ENCODE results near the gene PCOLCE2. TPM values are rescaled to one million over a fixed set of nuclear protein-coding genes. Genes with fewer than 3 reads are reported as not detected.

The PCOLCE2 gene
- total RNA-seq, 1 donor from 2014 or later, result 32.5 TPM

DNA sequence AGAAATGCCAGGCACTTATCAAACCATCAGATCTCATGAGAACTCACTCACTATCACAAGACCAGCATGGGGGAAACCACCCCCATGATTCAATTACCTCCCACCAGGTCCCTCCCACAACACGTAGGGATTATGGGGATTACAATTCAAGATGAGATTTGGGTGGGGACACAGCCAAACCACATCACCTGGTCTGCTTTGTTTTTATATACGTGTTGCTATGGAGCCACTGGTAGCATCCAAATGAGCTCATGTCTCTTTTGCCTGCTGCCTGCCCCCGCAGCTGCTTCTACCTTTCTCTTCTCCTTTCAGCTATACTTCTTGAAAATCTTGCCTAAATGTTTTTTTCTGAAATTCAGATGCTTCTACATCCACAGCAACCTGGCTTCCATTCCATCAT lies 26.8 kb upstream of the PCOLCE2 start:
- H3K9ac ChIP-seq, result no peak overlapping the region
- no peak overlapping the region for H2AFZ ChIP-seq (replicated peaks)
- H4K20me1 ChIP-seq (ENCODE audit: low read depth), result no peaks in the 10 kb centered on the region
- Mint-ChIP-seq H3K4me1 (peaks cover 5% of the 10 kb centered on the region), H3K9me3 (peaks cover 2% of the 10 kb centered on the region), H3K36me3 (no peaks in the 10 kb centered on the region), H3K4me3 (no peak overlapping the region), H3K27me3 (ENCODE audit: insufficient read depth, low read depth) (no peaks in the 10 kb centered on the region), H3K27ac (no peak overlapping the region)
- no peaks in the 10 kb centered on the region for H3K4me1 ChIP-seq
- H3F3A ChIP-seq (ENCODE audit: low read depth), result no peaks in the 10 kb centered on the region
- H3K9me3 ChIP-seq (ENCODE audit: low read depth), result no peaks in the 10 kb centered on the region
- no peak for DNase-seq (ENCODE audit: low spot score)
- H3K4me3 ChIP-seq, result no peak overlapping the region
- no peak overlapping the region for H3K4me2 ChIP-seq
- no peaks in the 10 kb centered on the region for H3K27me3 ChIP-seq
- H3K79me2 ChIP-seq (ENCODE audit: low read depth), result no peaks in the 10 kb centered on the region
- no peak overlapping the region for H3K27ac ChIP-seq
- TF ChIP-seq, protein P1, sequence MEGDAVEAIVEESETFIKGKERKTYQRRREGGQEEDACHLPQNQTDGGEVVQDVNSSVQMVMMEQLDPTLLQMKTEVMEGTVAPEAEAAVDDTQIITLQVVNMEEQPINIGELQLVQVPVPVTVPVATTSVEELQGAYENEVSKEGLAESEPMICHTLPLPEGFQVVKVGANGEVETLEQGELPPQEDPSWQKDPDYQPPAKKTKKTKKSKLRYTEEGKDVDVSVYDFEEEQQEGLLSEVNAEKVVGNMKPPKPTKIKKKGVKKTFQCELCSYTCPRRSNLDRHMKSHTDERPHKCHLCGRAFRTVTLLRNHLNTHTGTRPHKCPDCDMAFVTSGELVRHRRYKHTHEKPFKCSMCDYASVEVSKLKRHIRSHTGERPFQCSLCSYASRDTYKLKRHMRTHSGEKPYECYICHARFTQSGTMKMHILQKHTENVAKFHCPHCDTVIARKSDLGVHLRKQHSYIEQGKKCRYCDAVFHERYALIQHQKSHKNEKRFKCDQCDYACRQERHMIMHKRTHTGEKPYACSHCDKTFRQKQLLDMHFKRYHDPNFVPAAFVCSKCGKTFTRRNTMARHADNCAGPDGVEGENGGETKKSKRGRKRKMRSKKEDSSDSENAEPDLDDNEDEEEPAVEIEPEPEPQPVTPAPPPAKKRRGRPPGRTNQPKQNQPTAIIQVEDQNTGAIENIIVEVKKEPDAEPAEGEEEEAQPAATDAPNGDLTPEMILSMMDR (IDR thresholded peaks at IDR 0.05), result no peak
- TF ChIP-seq EZH2phosphoT487 (IDR thresholded peaks at IDR 0.05), result no peak
- no peak for TF ChIP-seq EZH2 (IDR thresholded peaks at IDR 0.05)
- H3K36me3 ChIP-seq, result no peaks in the 10 kb centered on the region

DNA sequence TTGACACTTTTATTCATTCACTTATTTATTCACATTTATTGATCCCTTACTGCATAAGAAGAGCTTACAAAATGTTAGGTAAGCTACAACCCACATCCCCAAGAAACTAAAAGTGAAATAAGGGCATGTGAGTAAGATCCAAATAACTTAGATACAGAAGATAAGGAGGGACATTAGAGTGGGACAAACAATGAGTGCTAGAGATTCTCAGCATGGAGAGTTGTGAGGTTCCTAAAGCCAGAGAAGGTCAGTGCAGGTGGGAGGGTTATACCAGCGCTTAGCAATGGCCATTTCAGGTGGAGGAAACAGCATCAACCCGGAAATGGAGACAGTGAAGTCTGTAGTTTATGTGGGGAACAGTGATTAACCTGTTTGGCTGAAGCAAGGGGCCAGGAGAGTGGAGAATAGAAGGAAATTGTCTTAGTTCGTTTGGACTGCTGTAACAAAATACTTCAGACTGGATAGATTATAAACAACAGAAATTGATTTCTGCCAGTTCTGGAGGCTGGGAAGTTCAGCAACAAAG lies 25.5 kb upstream of the PCOLCE2 start:
- Mint-ChIP-seq H3K4me1 (peaks cover 9% of the 10 kb centered on the region), H3K36me3 (no peaks in the 10 kb centered on the region), H3K27me3 (ENCODE audit: insufficient read depth, low read depth) (peaks cover 3% of the 10 kb centered on the region), H3K9me3 (no peaks in the 10 kb centered on the region), H3K27ac (no peak overlapping the region), H3K4me3 (no peak overlapping the region)
- Histone ChIP-seq H3K9me3 (ENCODE audit: low read depth) (no peaks in the 10 kb centered on the region), H3K79me2 (ENCODE audit: low read depth) (no peaks in the 10 kb centered on the region), H3K4me1 (no peaks in the 10 kb centered on the region), H3K27me3 (no peaks in the 10 kb centered on the region), H3K4me2 (no peak overlapping the region), H3K9ac (no peak overlapping the region), H3F3A (ENCODE audit: low read depth) (no peaks in the 10 kb centered on the region), H3K27ac (no peak overlapping the region), H3K4me3 (no peak overlapping the region), H4K20me1 (ENCODE audit: low read depth) (no peaks in the 10 kb centered on the region), H3K36me3 (no peaks in the 10 kb centered on the region), H2AFZ (replicated peaks) (no peak overlapping the region)
- TF ChIP-seq EZH2 (IDR thresholded peaks at IDR 0.05) (no peak), EZH2phosphoT487 (IDR thresholded peaks at IDR 0.05) (no peak)
- TF ChIP-seq, protein P1 (IDR thresholded peaks at IDR 0.05), result no peak
- DNase-seq (ENCODE audit: low spot score), result no peak

DNA sequence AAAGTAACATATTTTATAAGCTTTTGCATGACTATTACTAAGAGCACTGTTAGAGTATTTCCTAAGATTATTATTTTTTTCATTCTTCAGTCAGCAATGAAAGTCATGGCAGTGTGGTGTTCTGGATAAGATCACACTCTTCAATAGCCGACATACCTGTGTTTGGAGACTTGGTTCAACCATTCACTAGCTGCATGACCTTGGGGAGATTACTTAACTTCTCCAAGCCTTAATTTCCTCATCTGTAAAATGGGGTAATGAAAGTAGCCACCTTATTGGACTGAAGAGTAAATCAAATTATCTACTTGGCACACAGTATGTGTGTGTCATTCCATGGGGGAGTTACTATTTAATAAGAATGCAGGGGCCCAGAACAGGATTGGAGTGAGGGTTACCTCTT lies 24.5 kb upstream of the PCOLCE2 start:
- no peaks in the 10 kb centered on the region for H3F3A ChIP-seq (ENCODE audit: low read depth)
- no peaks in the 10 kb centered on the region for H3K79me2 ChIP-seq (ENCODE audit: low read depth)
- H3K4me1 ChIP-seq, result no peaks in the 10 kb centered on the region
- H3K9me3 ChIP-seq (ENCODE audit: low read depth), result no peaks in the 10 kb centered on the region
- no peak overlapping the region for H3K9ac ChIP-seq
- Mint-ChIP-seq H3K4me1 (peaks cover 9% of the 10 kb centered on the region), H3K9me3 (no peaks in the 10 kb centered on the region), H3K27ac (no peak overlapping the region), H3K36me3 (no peaks in the 10 kb centered on the region), H3K27me3 (ENCODE audit: insufficient read depth, low read depth) (peaks cover 5% of the 10 kb centered on the region), H3K4me3 (no peak overlapping the region)
- no peaks in the 10 kb centered on the region for H4K20me1 ChIP-seq (ENCODE audit: low read depth)
- DNase-seq (ENCODE audit: low spot score), result no peak
- no peaks in the 10 kb centered on the region for H3K27me3 ChIP-seq
- no peaks in the 10 kb centered on the region for H3K36me3 ChIP-seq
- TF ChIP-seq EZH2phosphoT487 (IDR thresholded peaks at IDR 0.05), result no peak
- no peak overlapping the region for H2AFZ ChIP-seq (replicated peaks)
- H3K4me2 ChIP-seq, result no peak overlapping the region
- H3K27ac ChIP-seq, result no peak overlapping the region
- no peak overlapping the region for H3K4me3 ChIP-seq

DNA sequence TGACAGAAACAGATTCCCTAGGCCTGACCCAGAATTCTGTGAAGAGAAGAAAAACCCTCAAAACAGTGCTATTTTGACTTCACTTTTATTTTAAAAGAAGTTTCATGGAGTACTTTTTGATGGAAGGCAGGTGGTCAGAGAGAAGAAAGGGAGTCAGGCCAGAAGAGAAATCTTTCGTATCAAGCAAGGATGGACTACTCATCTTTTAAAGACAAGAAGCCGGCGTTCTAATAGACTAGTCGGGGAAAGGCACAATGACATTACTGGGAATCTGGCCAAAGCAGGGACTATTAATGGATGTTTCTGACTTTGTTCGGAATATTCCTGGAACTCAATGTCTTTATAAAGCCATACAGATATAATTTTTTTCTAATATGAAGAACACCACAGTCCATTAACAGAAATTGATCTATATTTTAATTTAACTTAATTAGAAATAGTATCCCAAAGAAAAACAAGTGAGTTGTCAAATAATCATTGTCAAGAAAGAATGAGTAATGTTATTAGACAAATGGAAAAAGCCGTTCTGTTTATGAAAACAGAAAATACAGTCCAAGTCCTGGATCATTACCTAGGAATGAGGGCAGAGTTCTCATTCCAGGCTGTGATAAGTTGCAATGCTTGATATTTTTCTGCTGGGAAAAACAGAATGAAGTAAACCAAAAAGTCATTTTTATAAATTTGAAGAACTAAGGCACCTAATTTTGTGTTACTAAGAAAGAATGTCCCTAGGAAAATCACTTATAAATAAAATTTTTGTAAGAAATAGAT lies 23.7 kb upstream of the PCOLCE2 start:
- no peaks in the 10 kb centered on the region for H4K20me1 ChIP-seq (ENCODE audit: low read depth)
- Mint-ChIP-seq H3K36me3 (no peaks in the 10 kb centered on the region), H3K27ac (no peak overlapping the region), H3K27me3 (ENCODE audit: insufficient read depth, low read depth) (peaks cover 5% of the 10 kb centered on the region), H3K4me3 (no peak overlapping the region), H3K9me3 (no peaks in the 10 kb centered on the region), H3K4me1 (peaks cover 9% of the 10 kb centered on the region)
- DNase-seq (ENCODE audit: low spot score), result no peak
- no peaks in the 10 kb centered on the region for H3F3A ChIP-seq (ENCODE audit: low read depth)
- H3K27me3 ChIP-seq, result no peaks in the 10 kb centered on the region
- no peaks in the 10 kb centered on the region for H3K9me3 ChIP-seq (ENCODE audit: low read depth)
- no peak overlapping the region for H3K4me3 ChIP-seq
- no peaks in the 10 kb centered on the region for H3K4me1 ChIP-seq
- H3K79me2 ChIP-seq (ENCODE audit: low read depth), result no peaks in the 10 kb centered on the region
- H3K27ac ChIP-seq, result no peak overlapping the region
- no peak overlapping the region for H3K4me2 ChIP-seq
- no peaks in the 10 kb centered on the region for H3K36me3 ChIP-seq
- TF ChIP-seq, protein P1 (IDR thresholded peaks at IDR 0.05), result no peak
- TF ChIP-seq EZH2 (IDR thresholded peaks at IDR 0.05) (no peak), EZH2phosphoT487 (IDR thresholded peaks at IDR 0.05) (no peak)
- H3K9ac ChIP-seq, result no peak overlapping the region
- H2AFZ ChIP-seq (replicated peaks), result no peak overlapping the region
